Activated CD4-positive, alpha-beta T cell treated with anti-CD3 and anti-CD28 coated beads, Interleukin-2, amount 50 U/mL, for 48 hours (primary cell): ENCODE measurements around the gene E2F4.

Source experiments
- DNase-seq, 2 experiments: peaks; one replicate each; pipeline ENCODE4 v3.0.0-alpha.2; 2020

Gene E2F4

GRCh38 chr16:67192781-67193361 is 916 bp downstream of the E2F4 start:
- no peak for DNase-seq

- DNase-seq, result no peak
These were observed 1.6 kb downstream of the E2F4 start for GRCh38 chr16:67193536-67193935.

- DNase-seq, result no peak
These were observed 2.3 kb downstream of the E2F4 start for GRCh38 chr16:67194260-67194659.

- no peak for DNase-seq
These were observed 3.7 kb downstream of the E2F4 start for GRCh38 chr16:67195676-67196075.

- no peak for DNase-seq
These were observed 4.9 kb downstream of the E2F4 start for GRCh38 chr16:67196881-67197280.

GRCh38 chr16:67197704-67198103 is 5.7 kb downstream of the E2F4 start:
- no peak for DNase-seq

- peak in 1 of 2 experiments; percentile 39 for DNase-seq
These were observed 6.3 kb downstream of the E2F4 start for GRCh38 chr16:67198238-67198734.

GRCh38 chr16:67199011-67199807 is 7.3 kb downstream of the E2F4 start, which contains the start of gene ELMO3:
Gene ELMO3, plus strand, starts transcription at chr16:67199131. Its CDS starts 196 bp downstream, at chr16:67199327.
- DNase-seq, result no peak

GRCh38 chr16:67199808-67200198 is 7.8 kb downstream of the E2F4 start:
- no peak for DNase-seq

- no peak for DNase-seq
These were observed 8.5 kb downstream of the E2F4 start for GRCh38 chr16:67200491-67200890.

GRCh38 chr16:67201411-67202345 is 9.7 kb downstream of the E2F4 start:
- DNase-seq, result no peak

- DNase-seq, result no peak
These were observed 10.5 kb downstream of the E2F4 start for GRCh38 chr16:67202426-67202825.

GRCh38 chr16:67202956-67203493 is 11.1 kb downstream of the E2F4 start:
- DNase-seq, result no peak

- no peak for DNase-seq
These were observed 12.1 kb downstream of the E2F4 start for GRCh38 chr16:67204076-67204475.

GRCh38 chr16:67206129-67206837 is 14.3 kb downstream of the E2F4 start:
- DNase-seq, result no peak

GRCh38 chr16:67206838-67207248 is 14.9 kb downstream of the E2F4 start:
- DNase-seq, result no peak

- DNase-seq, result no peak
These were observed 15.5 kb downstream of the E2F4 start for GRCh38 chr16:67207249-67208091.

- DNase-seq, result no peak
These were observed 16.4 kb downstream of the E2F4 start for GRCh38 chr16:67208154-67208896.

GRCh38 chr16:67209565-67209964 is 17.6 kb downstream of the E2F4 start:
- no peak for DNase-seq
